ENCODE measurements around the gene ONECUT2. TPM values are rescaled to one million over a fixed set of nuclear protein-coding genes. Genes with fewer than 3 reads are reported as not detected.

Gene ONECUT2
- total and polyA plus RNA-seq, 4 donors, result 1.8 to 5.7 (median 4.6) TPM

DNA sequence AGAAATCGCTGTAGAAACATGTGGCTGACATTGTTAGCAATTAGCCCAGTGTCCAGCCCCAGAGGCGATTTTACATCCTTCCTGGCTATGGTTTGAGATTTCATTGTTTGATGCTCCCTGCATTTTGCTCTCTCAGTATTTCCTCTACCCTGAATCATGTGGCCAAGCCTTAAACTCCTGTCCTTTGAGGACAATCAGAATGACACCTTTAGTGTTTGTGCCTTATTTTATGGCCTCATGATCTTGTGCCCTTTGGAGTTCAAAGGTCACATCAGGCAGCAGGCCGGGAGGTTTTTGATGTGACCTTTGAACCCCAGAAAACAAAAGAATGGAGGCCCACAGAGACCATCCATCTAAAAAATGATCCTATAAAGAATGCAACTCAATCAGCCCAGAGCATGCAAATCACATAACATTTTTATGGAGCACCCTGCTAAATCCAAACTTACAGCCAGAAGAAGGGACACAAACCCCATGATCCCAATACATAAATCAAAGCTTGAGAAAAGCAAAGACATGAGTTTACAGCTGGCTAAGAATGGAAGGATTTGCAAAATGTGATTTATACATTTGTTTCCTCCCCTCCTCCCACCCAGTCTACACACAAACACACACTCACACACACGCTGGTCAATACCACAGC is 98.8 kb downstream of the ONECUT2 start:
- no peak overlapping the region for H3K9ac ChIP-seq (ENCODE audit: low read depth in 1 of 2, low read length in 2 of 2)
- no peak overlapping the region for H3K27ac ChIP-seq (ENCODE audit: low read depth in 1 of 2, low read length in 2 of 2)
- 45% methylated on average over 4 of the region's 4 CpGs for WGBS
- TF ChIP-seq, protein P1, sequence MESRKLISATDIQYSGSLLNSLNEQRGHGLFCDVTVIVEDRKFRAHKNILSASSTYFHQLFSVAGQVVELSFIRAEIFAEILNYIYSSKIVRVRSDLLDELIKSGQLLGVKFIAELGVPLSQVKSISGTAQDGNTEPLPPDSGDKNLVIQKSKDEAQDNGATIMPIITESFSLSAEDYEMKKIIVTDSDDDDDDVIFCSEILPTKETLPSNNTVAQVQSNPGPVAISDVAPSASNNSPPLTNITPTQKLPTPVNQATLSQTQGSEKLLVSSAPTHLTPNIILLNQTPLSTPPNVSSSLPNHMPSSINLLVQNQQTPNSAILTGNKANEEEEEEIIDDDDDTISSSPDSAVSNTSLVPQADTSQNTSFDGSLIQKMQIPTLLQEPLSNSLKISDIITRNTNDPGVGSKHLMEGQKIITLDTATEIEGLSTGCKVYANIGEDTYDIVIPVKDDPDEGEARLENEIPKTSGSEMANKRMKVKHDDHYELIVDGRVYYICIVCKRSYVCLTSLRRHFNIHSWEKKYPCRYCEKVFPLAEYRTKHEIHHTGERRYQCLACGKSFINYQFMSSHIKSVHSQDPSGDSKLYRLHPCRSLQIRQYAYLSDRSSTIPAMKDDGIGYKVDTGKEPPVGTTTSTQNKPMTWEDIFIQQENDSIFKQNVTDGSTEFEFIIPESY (IDR thresholded peaks at IDR 0.05), result no peak
- no peak for TF ChIP-seq FOXA2 (IDR thresholded peaks at IDR 0.05)
- TF ChIP-seq HNF4A (conservative IDR thresholded peaks at IDR 0.05), result no peak
- peak; percentile 89 for TF ChIP-seq NR2F2 (IDR thresholded peaks at IDR 0.05)
- TF ChIP-seq, protein P2, sequence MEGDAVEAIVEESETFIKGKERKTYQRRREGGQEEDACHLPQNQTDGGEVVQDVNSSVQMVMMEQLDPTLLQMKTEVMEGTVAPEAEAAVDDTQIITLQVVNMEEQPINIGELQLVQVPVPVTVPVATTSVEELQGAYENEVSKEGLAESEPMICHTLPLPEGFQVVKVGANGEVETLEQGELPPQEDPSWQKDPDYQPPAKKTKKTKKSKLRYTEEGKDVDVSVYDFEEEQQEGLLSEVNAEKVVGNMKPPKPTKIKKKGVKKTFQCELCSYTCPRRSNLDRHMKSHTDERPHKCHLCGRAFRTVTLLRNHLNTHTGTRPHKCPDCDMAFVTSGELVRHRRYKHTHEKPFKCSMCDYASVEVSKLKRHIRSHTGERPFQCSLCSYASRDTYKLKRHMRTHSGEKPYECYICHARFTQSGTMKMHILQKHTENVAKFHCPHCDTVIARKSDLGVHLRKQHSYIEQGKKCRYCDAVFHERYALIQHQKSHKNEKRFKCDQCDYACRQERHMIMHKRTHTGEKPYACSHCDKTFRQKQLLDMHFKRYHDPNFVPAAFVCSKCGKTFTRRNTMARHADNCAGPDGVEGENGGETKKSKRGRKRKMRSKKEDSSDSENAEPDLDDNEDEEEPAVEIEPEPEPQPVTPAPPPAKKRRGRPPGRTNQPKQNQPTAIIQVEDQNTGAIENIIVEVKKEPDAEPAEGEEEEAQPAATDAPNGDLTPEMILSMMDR (IDR thresholded peaks at IDR 0.05; ENCODE audit: low read depth, low read length, missing input control), result no peak
- no peak overlapping the region for H3K4me3 ChIP-seq (ENCODE audit: low read depth in 1 of 3, low read length in 3 of 3)
- H3K4me1 ChIP-seq (ENCODE audit: control insufficient read depth in 4 of 4, insufficient read depth in 4 of 4, low read length in 3 of 4), result peaks cover 6 to 30% (median 16%) of the 10 kb centered on the region in 4 donors
- no peak for DNase-seq (ENCODE audit: low spot score)
- no peaks in the 10 kb centered on the region for H3K27me3 ChIP-seq (ENCODE audit: control insufficient read depth in 4 of 4, insufficient read depth in 4 of 4, low read length in 3 of 4)
- H3K36me3 ChIP-seq (ENCODE audit: control insufficient read depth in 4 of 4, insufficient read depth in 3 of 4, low read depth in 1 of 4, low read length in 3 of 4), result no peaks in the 10 kb centered on the region
- H3K9me3 ChIP-seq (ENCODE audit: control insufficient read depth in 4 of 4, low read length in 3 of 4), result no peaks in the 10 kb centered on the region

DNA sequence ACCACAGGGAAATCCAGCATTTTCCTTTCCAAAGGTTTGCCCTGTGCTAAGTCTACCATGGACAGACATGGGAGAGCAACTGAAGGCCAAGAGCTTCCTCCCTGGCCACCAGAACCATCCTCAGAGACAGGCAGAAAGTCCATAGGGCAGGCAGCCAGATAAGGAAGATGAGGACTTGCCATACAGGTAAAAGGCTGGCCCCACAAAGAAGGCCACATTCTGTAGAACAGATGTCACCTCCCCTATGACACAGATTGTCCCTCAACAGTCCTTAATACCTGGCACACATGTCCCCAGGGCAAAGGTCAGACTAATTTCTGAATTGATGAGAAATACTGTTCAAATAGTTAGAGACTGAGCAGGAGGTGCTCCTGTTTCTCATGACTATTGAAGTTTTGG is 99.3 kb downstream of the ONECUT2 start:
- H3K27ac ChIP-seq (ENCODE audit: low read depth in 1 of 2, low read length in 2 of 2), result no peak overlapping the region
- peaks cover 6 to 30% (median 21%) of the 10 kb centered on the region in 4 donors for H3K4me1 ChIP-seq (ENCODE audit: control insufficient read depth in 4 of 4, insufficient read depth in 4 of 4, low read length in 3 of 4)
- TF ChIP-seq RXRA (IDR thresholded peaks at IDR 0.05) (peak in 1 of 2 donors; percentile 33), HNF4A (conservative IDR thresholded peaks at IDR 0.05) (peak; percentile 65 to 67), JUND (IDR thresholded peaks at IDR 0.05) (no peak)
- TF ChIP-seq, protein P3, sequence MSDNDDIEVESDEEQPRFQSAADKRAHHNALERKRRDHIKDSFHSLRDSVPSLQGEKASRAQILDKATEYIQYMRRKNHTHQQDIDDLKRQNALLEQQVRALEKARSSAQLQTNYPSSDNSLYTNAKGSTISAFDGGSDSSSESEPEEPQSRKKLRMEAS (IDR thresholded peaks at IDR 0.05), result no peak
- TF ChIP-seq, protein P4, sequence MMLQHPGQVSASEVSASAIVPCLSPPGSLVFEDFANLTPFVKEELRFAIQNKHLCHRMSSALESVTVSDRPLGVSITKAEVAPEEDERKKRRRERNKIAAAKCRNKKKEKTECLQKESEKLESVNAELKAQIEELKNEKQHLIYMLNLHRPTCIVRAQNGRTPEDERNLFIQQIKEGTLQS (IDR thresholded peaks at IDR 0.05), result peak; percentile 24
- no peak overlapping the region for H3K4me3 ChIP-seq (ENCODE audit: low read depth in 1 of 3, low read length in 3 of 3)
- no peaks in the 10 kb centered on the region for H3K9me3 ChIP-seq (ENCODE audit: control insufficient read depth in 4 of 4, low read length in 3 of 4)
- H3K36me3 ChIP-seq (ENCODE audit: control insufficient read depth in 4 of 4, insufficient read depth in 3 of 4, low read depth in 1 of 4, low read length in 3 of 4), result no peaks in the 10 kb centered on the region
- no peak overlapping the region for H3K9ac ChIP-seq (ENCODE audit: low read depth in 1 of 2, low read length in 2 of 2)
- H3K27me3 ChIP-seq (ENCODE audit: control insufficient read depth in 4 of 4, insufficient read depth in 4 of 4, low read length in 3 of 4), result no peaks in the 10 kb centered on the region
- DNase-seq (ENCODE audit: low spot score), result no peak

DNA sequence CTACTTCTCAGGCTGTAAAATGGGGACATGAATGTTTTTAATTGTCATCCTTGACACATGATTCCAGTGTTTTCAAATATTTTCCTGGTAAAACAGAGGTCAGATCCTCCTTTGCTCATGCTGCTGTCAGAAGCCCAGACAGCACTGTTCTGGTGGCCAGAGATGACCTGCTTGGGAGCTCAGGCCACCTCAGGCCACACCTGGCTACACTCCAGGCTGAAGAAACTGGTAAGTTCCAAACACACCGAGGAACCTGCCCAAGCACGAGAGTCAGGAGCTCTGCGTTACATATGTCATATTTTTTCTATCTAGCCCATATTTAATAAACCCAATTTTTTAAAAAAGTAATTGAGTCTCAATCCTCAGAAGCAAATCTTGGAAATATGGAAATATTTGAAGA is 103.4 kb downstream of the ONECUT2 start:
- DNase-seq (ENCODE audit: low spot score), result no peak
- peak in 1 of 2 donors; percentile 30 for TF ChIP-seq RXRA (IDR thresholded peaks at IDR 0.05)
- TF ChIP-seq FOXA1 (IDR thresholded peaks at IDR 0.05), result no peak
- Histone ChIP-seq H3K27me3 (ENCODE audit: control insufficient read depth in 4 of 4, insufficient read depth in 4 of 4, low read length in 3 of 4) (no peaks in the 10 kb centered on the region), H3K36me3 (ENCODE audit: control insufficient read depth in 4 of 4, insufficient read depth in 3 of 4, low read depth in 1 of 4, low read length in 3 of 4) (no peaks in the 10 kb centered on the region), H3K4me3 (ENCODE audit: low read depth in 1 of 3, low read length in 3 of 3) (no peak overlapping the region), H3K9me3 (ENCODE audit: control insufficient read depth in 4 of 4, low read length in 3 of 4) (no peaks in the 10 kb centered on the region), H3K4me1 (ENCODE audit: control insufficient read depth in 4 of 4, insufficient read depth in 4 of 4, low read length in 3 of 4) (peaks cover 5 to 18% (median 12%) of the 10 kb centered on the region in 4 donors), H3K9ac (ENCODE audit: low read depth in 1 of 2, low read length in 2 of 2) (no peak overlapping the region), H3K27ac (ENCODE audit: low read depth in 1 of 2, low read length in 2 of 2) (no peak overlapping the region)
- 57% methylated on average over 3 of the region's 3 CpGs for WGBS
